Endothelial cell of umbilical vein (primary cell): ENCODE results near the gene EFCAB8. TPM values are rescaled to one million over a fixed set of nuclear protein-coding genes. Genes with fewer than 3 reads are reported as not detected.

Experiments
- BruUV-seq: library from RNA; stranded (reverse); fragments of 400-500 nt; replicated peaks from 2 replicates; lab custom pipeline; 2021; lab: Mats Ljungman, UMichigan
- CTCF ChIA-PET: fragments of 300-600, 350-600 bp; sonication (Branson Sonifier 250); formaldehyde crosslinking; loops from one replicate; lab custom pipeline; 2021; ENCODE audit warnings: antibody characterized with exemption, inconsistent platforms; lab: Charles Lee
- POLR2A ChIA-PET: fragments of 300-600, 350-600 bp; sonication (Branson Sonifier 250); formaldehyde crosslinking; loops from one replicate; lab custom pipeline; 2021; ENCODE audit warnings: antibody characterized with exemption, inconsistent platforms; lab: Charles Lee
- DNase-seq: peaks from one replicate; pipeline ENCODE4 v3.0.0-alpha.2; 2011; ENCODE audit warnings: low read depth, low spot score
- FAIRE-seq: peaks from 2 replicates; lab custom pipeline; 2011; peaks lifted over from hg19 to GRCh38; lab: Jason Lieb, UNC
- H2AFZ ChIP-seq: 2 replicates; pipeline ENCODE4 v1.6.0; 2012; ENCODE audit warnings: low read depth, low read length, control low read depth, inconsistent platforms
- H3K27ac ChIP-seq: 2 replicates; pipeline ENCODE4 v1.5.1; 2011; ENCODE audit warnings: low read depth, mild to moderate bottlenecking, control low read depth, low read length, moderate library complexity; ENCODE audit not compliant: insufficient read depth
- H3K27me3 ChIP-seq, 2 experiments: 2 replicates each; pipeline versions ENCODE4 v1.6.0 to v1.6.1; 2011; ENCODE audit warnings: low read length in 2 of 2, mixed read lengths in 1 of 2; ENCODE audit not compliant: control insufficient read depth in 2 of 2, insufficient read depth in 2 of 2
- H3K36me3 ChIP-seq, 2 experiments: 2 replicates in 1 of 2; 3 replicates in 1 of 2; pipeline ENCODE4 v1.5.1; 2011; ENCODE audit warnings: low read length in 2 of 2, mild to moderate bottlenecking in 1 of 2, moderate library complexity in 1 of 2; ENCODE audit not compliant: control insufficient read depth in 2 of 2, insufficient read depth in 2 of 2; ENCODE audit errors: extremely low read depth in 1 of 2
- H3K4me1 ChIP-seq: 3 replicates; pipeline ENCODE4 v1.5.1; 2011; ENCODE audit warnings: mild to moderate bottlenecking, low read length; ENCODE audit not compliant: control insufficient read depth, insufficient read depth; ENCODE audit errors: extremely low read depth
- H3K4me2 ChIP-seq: 2 replicates; pipeline ENCODE4 v1.6.1; 2011; ENCODE audit warnings: low read length, control low read depth, mixed read lengths; ENCODE audit not compliant: insufficient read depth
- H3K4me3 ChIP-seq, 3 experiments: fragments of 200-600 bp in 1 of 3; sonication (generic), shearing (Covaris generic) in 1 of 3; replicated peaks in 1 of 3; 2 replicates each; pipeline ENCODE4 v1.5.1; 2011 to 2016; ENCODE audit warnings: control low read depth in 3 of 3, low read length in 3 of 3, mild to moderate bottlenecking in 2 of 3, inconsistent platforms in 1 of 3, low read depth in 1 of 3, moderate library complexity in 1 of 3; ENCODE audit not compliant: insufficient read depth in 1 of 3
- H3K79me2 ChIP-seq: 2 replicates; pipeline ENCODE4 v1.6.0; 2012; ENCODE audit warnings: low read length, inconsistent platforms; ENCODE audit not compliant: control insufficient read depth, insufficient read depth
- H3K9ac ChIP-seq: replicated peaks from 2 replicates; pipeline ENCODE3; 2011; ENCODE audit warnings: low read length, control low read depth; ENCODE audit not compliant: insufficient read depth; ENCODE audit errors: extremely low read depth
- H3K9me1 ChIP-seq: replicated peaks from 3 replicates; pipeline ENCODE4 v1.6.0; 2011; ENCODE audit warnings: mild to moderate bottlenecking, low read length; ENCODE audit not compliant: control insufficient read depth, insufficient read depth; ENCODE audit errors: extremely low read depth
- H3K9me3 ChIP-seq: replicated peaks from 2 replicates; pipeline ENCODE4 v1.5.1; 2012; ENCODE audit warnings: low read length, inconsistent platforms; ENCODE audit not compliant: control insufficient read depth, insufficient read depth
- H4K20me1 ChIP-seq: replicated peaks from 2 replicates; pipeline ENCODE3; 2011; ENCODE audit warnings: mild to moderate bottlenecking, low read length; ENCODE audit not compliant: control insufficient read depth, insufficient read depth; ENCODE audit errors: extremely low read depth
- EZH2 ChIP-seq: IDR thresholded peaks from 2 replicates; pipeline ENCODE4 v1.6.1; 2012; ENCODE audit warnings: borderline replicate concordance, low read depth, mild to moderate bottlenecking, moderate library complexity, low read length, inconsistent platforms; ENCODE audit not compliant: severe bottlenecking
- FOS ChIP-seq: IDR thresholded peaks from 2 replicates; pipeline ENCODE4 v1.6.1; 2011; ENCODE audit warnings: mild to moderate bottlenecking, low read length, moderate library complexity, borderline replicate concordance; ENCODE audit not compliant: insufficient read depth
- GATA2 ChIP-seq: IDR thresholded peaks from 2 replicates; pipeline ENCODE4 v1.7.0; 2011; ENCODE audit warnings: low read depth, mild to moderate bottlenecking, moderate library complexity, mixed read lengths, low read length; ENCODE audit not compliant: insufficient read length, insufficient read depth
- JUN ChIP-seq: IDR thresholded peaks from 2 replicates; pipeline ENCODE4 v1.6.1; 2011; ENCODE audit warnings: borderline replicate concordance, low read depth; ENCODE audit not compliant: insufficient read length, insufficient read depth
- MYC ChIP-seq: IDR thresholded peaks from one replicate; pipeline ENCODE4 v1.6.1; 2011; ENCODE audit warnings: mild to moderate bottlenecking, low read depth, low read length
- POLR2A ChIP-seq: IDR thresholded peaks from 2 replicates; pipeline ENCODE4 v1.6.1; 2012; ENCODE audit warnings: low read depth, mild to moderate bottlenecking, control low read depth, low read length
- POLR2AphosphoS5 ChIP-seq: IDR thresholded peaks from 2 replicates; pipeline ENCODE4 v1.6.1; 2012; ENCODE audit warnings: low read depth, mild to moderate bottlenecking, control low read depth, low read length, moderate library complexity; ENCODE audit not compliant: insufficient read depth
- dilution Hi-C: fragments of 300-500 bp; cut with MboI; formaldehyde crosslinking; loops from one replicate; pipeline ENCODE4 v1.15.0; 2019; ENCODE audit warnings: low sequenced_read_pairs; ENCODE audit not compliant: extremely low pct_ligation_motif_present
- intact Hi-C: fragments of 100-400 bp; cut with micrococcal nuclease; formaldehyde crosslinking; loops from one replicate; pipeline ENCODE4 v1.10.0; 2022
- polyA plus RNA-seq, 4 experiments: library from polyadenylated mRNA; depleted of rRNA in 3 of 4; stranded (reverse) in 3 of 4; unstranded in 1 of 4; fragments of >200 nt; gene quantifications; 2 replicates each; pipeline versions ENCODE4 v1.2.1 to v1.2.3, GENCODE V29; 2011 to 2012; ENCODE audit warnings: missing spikeins in 1 of 4
- total RNA-seq: library from RNA; stranded (reverse); gene quantifications from 2 replicates; pipeline ENCODE4 v1.2.3, GENCODE V29; 2021
- TF ChIP-seq, protein P1 (sequence below), 2 donors: IDR thresholded peaks; 1 replicate in 1 of 2; 2 replicates in 1 of 2; pipeline ENCODE4 v1.5.1; 2011; ENCODE audit warnings: low read length in 2 of 2, mild to moderate bottlenecking in 2 of 2, moderate library complexity in 2 of 2, control low read depth in 1 of 2, inconsistent platforms in 1 of 2, low read depth in 1 of 2; ENCODE audit not compliant: insufficient read depth in 1 of 2; ENCODE audit errors: extremely low read depth in 1 of 2
- TF ChIP-seq, protein P2 (sequence below): IDR thresholded peaks from 2 replicates; pipeline ENCODE4 v1.6.1; 2011; ENCODE audit not compliant: insufficient read depth, insufficient read length

Gene EFCAB8
- total and polyA plus RNA-seq, 2 donors (not counting 3 experiments of a cell fraction or from before 2014, with no cell fraction given): 0.01 to 0.31 TPM

DNA sequence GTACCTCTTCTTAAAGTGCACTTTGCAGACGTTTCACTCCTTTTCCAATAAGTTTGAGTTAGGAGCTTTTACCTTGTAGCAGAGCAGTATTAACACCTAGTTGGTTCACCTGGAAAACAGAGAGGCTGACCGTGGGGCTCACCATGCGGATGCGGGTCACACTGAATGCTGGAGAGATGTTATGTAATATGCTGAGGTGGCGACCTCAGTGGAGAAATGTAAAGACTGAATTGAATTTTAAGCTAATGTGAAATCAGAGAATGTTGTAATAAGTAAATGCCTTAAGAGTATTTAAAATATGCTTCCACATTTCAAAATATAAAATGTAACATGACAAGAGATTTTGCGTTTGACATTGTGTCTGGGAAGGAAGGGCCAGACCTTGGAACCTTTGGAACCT, 9.9 kb upstream of the EFCAB8 start:
- no peak for DNase-seq
- no peaks in the 10 kb centered on the region for H3K9me3 ChIP-seq
- no peak overlapping the region for H3K4me2 ChIP-seq
- H2AFZ ChIP-seq: no peak overlapping the region
- TF ChIP-seq GATA2 (no peak), MYC (no peak), EZH2 (no peak), JUN (no peak), POLR2AphosphoS5 (no peak), FOS (no peak), POLR2A (no peak)
- TF ChIP-seq, protein P1, sequence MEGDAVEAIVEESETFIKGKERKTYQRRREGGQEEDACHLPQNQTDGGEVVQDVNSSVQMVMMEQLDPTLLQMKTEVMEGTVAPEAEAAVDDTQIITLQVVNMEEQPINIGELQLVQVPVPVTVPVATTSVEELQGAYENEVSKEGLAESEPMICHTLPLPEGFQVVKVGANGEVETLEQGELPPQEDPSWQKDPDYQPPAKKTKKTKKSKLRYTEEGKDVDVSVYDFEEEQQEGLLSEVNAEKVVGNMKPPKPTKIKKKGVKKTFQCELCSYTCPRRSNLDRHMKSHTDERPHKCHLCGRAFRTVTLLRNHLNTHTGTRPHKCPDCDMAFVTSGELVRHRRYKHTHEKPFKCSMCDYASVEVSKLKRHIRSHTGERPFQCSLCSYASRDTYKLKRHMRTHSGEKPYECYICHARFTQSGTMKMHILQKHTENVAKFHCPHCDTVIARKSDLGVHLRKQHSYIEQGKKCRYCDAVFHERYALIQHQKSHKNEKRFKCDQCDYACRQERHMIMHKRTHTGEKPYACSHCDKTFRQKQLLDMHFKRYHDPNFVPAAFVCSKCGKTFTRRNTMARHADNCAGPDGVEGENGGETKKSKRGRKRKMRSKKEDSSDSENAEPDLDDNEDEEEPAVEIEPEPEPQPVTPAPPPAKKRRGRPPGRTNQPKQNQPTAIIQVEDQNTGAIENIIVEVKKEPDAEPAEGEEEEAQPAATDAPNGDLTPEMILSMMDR (IDR thresholded peaks at IDR 0.05; ENCODE audit: extremely low read depth in 1 of 2, insufficient read depth in 1 of 2, low read depth in 1 of 2, low read length in 2 of 2): no peak
- TF ChIP-seq, protein P2, sequence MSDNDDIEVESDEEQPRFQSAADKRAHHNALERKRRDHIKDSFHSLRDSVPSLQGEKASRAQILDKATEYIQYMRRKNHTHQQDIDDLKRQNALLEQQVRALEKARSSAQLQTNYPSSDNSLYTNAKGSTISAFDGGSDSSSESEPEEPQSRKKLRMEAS: no peak
- POLR2A ChIA-PET: no interaction called here
- H3K27me3 ChIP-seq: no peaks in the 10 kb centered on the region
- no TSS peak for BruUV-seq
- H3K79me2 ChIP-seq: peaks cover 26% of the 10 kb centered on the region
- H3K4me3 ChIP-seq: no peak overlapping the region
- H3K4me1 ChIP-seq: no peaks in the 10 kb centered on the region
- no peaks in the 10 kb centered on the region for H3K9me1 ChIP-seq
- no peak for FAIRE-seq
- no peak overlapping the region for H3K27ac ChIP-seq
- CTCF ChIA-PET: no interaction called here
- dilution Hi-C loops: no loop called here
- no peak overlapping the region for H3K9ac ChIP-seq
- peaks cover 14 to 23% of the 10 kb centered on the region in 2 experiments for H3K36me3 ChIP-seq
- H4K20me1 ChIP-seq: peaks cover 3% of the 10 kb centered on the region
- intact Hi-C loops: no loop called here
